Prostate gland (tissue), 2 donors: ENCODE measurements around the gene INPP5E. TPM values are rescaled to one million over a fixed set of nuclear protein-coding genes. Genes with fewer than 3 reads are reported as not detected.

Experiments
- DNase-seq: peaks from one replicate; pipeline ENCODE4 v3.0.0-alpha.2; 2019; ENCODE audit warnings: low spot score
- H3K27ac ChIP-seq, 2 donors: fragments of 200-600 bp; sonication (generic); 2 replicates each; pipeline ENCODE4 v1.5.1; 2017 to 2019
- H3K27me3 ChIP-seq: fragments of 200-600 bp; sonication (generic); replicated peaks from 2 replicates; pipeline ENCODE4 v1.5.1; 2019; ENCODE audit not compliant: insufficient read depth
- H3K36me3 ChIP-seq, 2 donors: fragments of 200-600 bp; sonication (generic); 1 replicate in 1 of 2; 2 replicates in 1 of 2; pipeline versions ENCODE4 v1.5.1 to v1.8.1; 2017 to 2019
- H3K4me1 ChIP-seq: fragments of 200-600 bp; sonication (generic); replicated peaks from 2 replicates; pipeline ENCODE4 v1.5.1; 2019
- H3K4me3 ChIP-seq, 2 donors: fragments of 200-600 bp; sonication (generic); 2 replicates each; pipeline ENCODE4 v1.5.1; 2017 to 2019
- H3K9me3 ChIP-seq: fragments of 200-600 bp; sonication (generic); 2 replicates; pipeline ENCODE4 v1.5.1; 2017
- POLR2A ChIP-seq: fragments of 450-650 bp; IDR thresholded peaks from one replicate; pipeline ENCODE4 v1.6.1; 2016; ENCODE audit warnings: antibody characterized with exemption, mild to moderate bottlenecking
- POLR2AphosphoS5 ChIP-seq: sonication (generic); formaldehyde crosslinking; IDR thresholded peaks from one replicate; pipeline ENCODE4 v1.6.1; 2017; ENCODE audit warnings: antibody characterized with exemption
- WGBS: methylation state at CpG from one replicate; pipeline ENCODE4 v1.1.5; 2018; 5-methylcytosine and 5-hydroxymethylcytosine counted together
- intact Hi-C: fragments of 100-400 bp; cut with DNase I; formaldehyde crosslinking; loops from one replicate; pipeline ENCODE4 v1.14.2; 2022
- total RNA-seq, 2 donors: library from RNA; depleted of rRNA; stranded (reverse); fragments of >200 nt; gene quantifications; one replicate each; pipeline ENCODE4 v1.1.0, GENCODE V29; 2016
- TF ChIP-seq, protein P1 (sequence below), 4 experiments: fragments of 200-600 bp in 2 of 4; fragments of 450-650 bp in 2 of 4; sonication (generic) in 2 of 4; IDR thresholded peaks; 1 replicate in 3 of 4; 2 replicates in 1 of 4; pipeline ENCODE4 v1.5.1; 2016 to 2019; ENCODE audit warnings: antibody characterized with exemption in 4 of 4, mild to moderate bottlenecking in 2 of 4, moderate library complexity in 2 of 4

The INPP5E gene
- total RNA-seq, 2 donors from 2014 or later = 10.7 to 22.7 TPM

DNA sequence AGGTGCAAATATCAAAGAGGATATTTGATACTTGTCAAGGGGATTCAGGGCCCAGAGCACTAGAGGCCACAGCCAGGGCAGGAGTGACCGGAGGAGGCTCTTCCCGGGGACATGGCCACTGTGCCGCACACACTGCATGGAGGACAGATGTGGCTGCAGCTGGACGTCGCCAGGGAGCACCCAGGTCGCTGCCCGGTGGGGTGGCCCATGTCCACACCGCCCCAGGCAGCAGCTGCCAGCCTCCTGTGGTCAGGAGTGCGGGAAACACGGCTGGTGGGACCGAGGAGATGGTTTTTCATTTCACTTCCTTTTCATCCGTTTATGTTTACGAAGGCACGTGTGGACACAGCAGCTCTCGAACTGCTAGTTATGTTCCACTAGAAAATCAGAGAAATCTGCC is 28.1 kb upstream of the INPP5E start:
- WGBS = 91% methylated on average over 15 of the region's 15 CpGs
- no peaks in the 10 kb centered on the region for H3K27me3 ChIP-seq
- no peak for TF ChIP-seq POLR2A
- TF ChIP-seq, protein P1, sequence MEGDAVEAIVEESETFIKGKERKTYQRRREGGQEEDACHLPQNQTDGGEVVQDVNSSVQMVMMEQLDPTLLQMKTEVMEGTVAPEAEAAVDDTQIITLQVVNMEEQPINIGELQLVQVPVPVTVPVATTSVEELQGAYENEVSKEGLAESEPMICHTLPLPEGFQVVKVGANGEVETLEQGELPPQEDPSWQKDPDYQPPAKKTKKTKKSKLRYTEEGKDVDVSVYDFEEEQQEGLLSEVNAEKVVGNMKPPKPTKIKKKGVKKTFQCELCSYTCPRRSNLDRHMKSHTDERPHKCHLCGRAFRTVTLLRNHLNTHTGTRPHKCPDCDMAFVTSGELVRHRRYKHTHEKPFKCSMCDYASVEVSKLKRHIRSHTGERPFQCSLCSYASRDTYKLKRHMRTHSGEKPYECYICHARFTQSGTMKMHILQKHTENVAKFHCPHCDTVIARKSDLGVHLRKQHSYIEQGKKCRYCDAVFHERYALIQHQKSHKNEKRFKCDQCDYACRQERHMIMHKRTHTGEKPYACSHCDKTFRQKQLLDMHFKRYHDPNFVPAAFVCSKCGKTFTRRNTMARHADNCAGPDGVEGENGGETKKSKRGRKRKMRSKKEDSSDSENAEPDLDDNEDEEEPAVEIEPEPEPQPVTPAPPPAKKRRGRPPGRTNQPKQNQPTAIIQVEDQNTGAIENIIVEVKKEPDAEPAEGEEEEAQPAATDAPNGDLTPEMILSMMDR (IDR thresholded peaks at IDR 0.05) = no peak
- TF ChIP-seq POLR2AphosphoS5 = no peak
- intact Hi-C loops = no loop called here
- DNase-seq = no peak
- H3K4me1 ChIP-seq = no peaks in the 10 kb centered on the region
- no peak overlapping the region for H3K27ac ChIP-seq
- H3K9me3 ChIP-seq = no peaks in the 10 kb centered on the region
- H3K36me3 ChIP-seq = peaks cover 22 to 40% of the 10 kb centered on the region in 2 donors
- H3K4me3 ChIP-seq = no peak overlapping the region

- intact Hi-C loops = no loop called here
- Histone ChIP-seq H3K4me3 (no peak overlapping the region), H3K27ac (no peak overlapping the region), H3K4me1 (no peaks in the 10 kb centered on the region), H3K36me3 (peaks cover 17 to 45% of the 10 kb centered on the region in 2 donors), H3K9me3 (no peaks in the 10 kb centered on the region), H3K27me3 (no peaks in the 10 kb centered on the region)
- TF ChIP-seq, protein P1 (IDR thresholded peaks at IDR 0.05) = no peak
- TF ChIP-seq POLR2A (no peak), POLR2AphosphoS5 (no peak)
- 92% methylated on average over 30 of the region's 30 CpGs for WGBS
- DNase-seq = no peak
Measured at GRCh38 chr9:136466155-136466541, 26.5 kb upstream of the INPP5E start.

- H3K9me3 ChIP-seq = no peaks in the 10 kb centered on the region
- TF ChIP-seq POLR2A = no peak
- no peak for TF ChIP-seq POLR2AphosphoS5
- TF ChIP-seq, protein P1 (IDR thresholded peaks at IDR 0.05) = no peak
- peaks cover 15 to 41% of the 10 kb centered on the region in 2 donors for H3K36me3 ChIP-seq
- intact Hi-C loops = no loop called here
- 95% methylated on average over 27 of the region's 27 CpGs for WGBS
- H3K27ac ChIP-seq = no peak overlapping the region
- DNase-seq = no peak
- no peaks in the 10 kb centered on the region for H3K27me3 ChIP-seq
- no peak overlapping the region for H3K4me3 ChIP-seq
- no peaks in the 10 kb centered on the region for H3K4me1 ChIP-seq
Measured at GRCh38 chr9:136465500-136466154, 26.0 kb upstream of the INPP5E start.

GRCh38 chr9:136464241-136464640 is 24.6 kb upstream of the INPP5E start:
- H3K9me3 ChIP-seq = no peaks in the 10 kb centered on the region
- 93% methylated on average over 6 of the region's 6 CpGs for WGBS
- peaks cover 22 to 38% of the 10 kb centered on the region in 2 donors for H3K36me3 ChIP-seq
- TF ChIP-seq POLR2A = no peak
- TF ChIP-seq POLR2AphosphoS5 = no peak
- TF ChIP-seq, protein P1 (IDR thresholded peaks at IDR 0.05) = no peak
- H3K4me1 ChIP-seq = no peaks in the 10 kb centered on the region
- no peak overlapping the region for H3K27ac ChIP-seq
- H3K27me3 ChIP-seq = no peaks in the 10 kb centered on the region
- DNase-seq = no peak
- intact Hi-C loops = no loop called here
- no peak overlapping the region for H3K4me3 ChIP-seq

GRCh38 chr9:136463578-136463977 is 23.9 kb upstream of the INPP5E start:
- Histone ChIP-seq H3K27ac (no peak overlapping the region), H3K9me3 (no peaks in the 10 kb centered on the region), H3K4me1 (no peaks in the 10 kb centered on the region), H3K36me3 (peaks cover 22 to 38% of the 10 kb centered on the region in 2 donors), H3K27me3 (no peaks in the 10 kb centered on the region), H3K4me3 (no peak overlapping the region)
- intact Hi-C loops = no loop called here
- no peak for DNase-seq
- TF ChIP-seq POLR2AphosphoS5 (no peak), POLR2A (no peak)
- TF ChIP-seq, protein P1 (IDR thresholded peaks at IDR 0.05) = no peak
- WGBS = 86% methylated on average over 14 of the region's 14 CpGs
